IPS-18a (cell line): ENCODE data around the gene CTDSPL2.
"Not testable (repeated sequence)": the region's sequence is repeated elsewhere in the genome, so short reads cannot be mapped to it uniquely, and the experiment has no call there.

Experiments used
- H3K27ac ChIP-seq: one replicate; pipeline ENCODE4 v1.5.1; 2013; ENCODE audit warnings: low read length
- H3K27me3 ChIP-seq: one replicate; pipeline ENCODE4 v1.6.1; 2013; ENCODE audit warnings: mild to moderate bottlenecking, low read length; ENCODE audit not compliant: control insufficient read depth, insufficient read depth
- H3K36me3 ChIP-seq: one replicate; pipeline ENCODE4 v1.6.1; 2013; ENCODE audit warnings: low read depth, low read length; ENCODE audit not compliant: control insufficient read depth
- H3K4me1 ChIP-seq: one replicate; pipeline ENCODE4 v1.6.1; 2013; ENCODE audit warnings: low read depth, low read length; ENCODE audit not compliant: control insufficient read depth
- H3K4me3 ChIP-seq: one replicate; pipeline ENCODE4 v1.5.1; 2013; ENCODE audit warnings: low read length
- H3K9ac ChIP-seq: one replicate; pipeline ENCODE4 v1.6.1; 2013; ENCODE audit warnings: mild to moderate bottlenecking, low read length, moderate library complexity
- H3K9me3 ChIP-seq: one replicate; pipeline ENCODE4 v1.6.1; 2013; ENCODE audit warnings: low read depth, low read length; ENCODE audit not compliant: control insufficient read depth

Gene CTDSPL2

GRCh38 chr15:44545913-44546802 is 118.7 kb downstream of the CTDSPL2 start:
- Histone ChIP-seq H3K4me1 (no peaks in the 10 kb centered on the region), H3K36me3 (peaks cover 14% of the 10 kb centered on the region), H3K9me3 (no peaks in the 10 kb centered on the region), H3K4me3 (no peak overlapping the region), H3K27ac (no peak overlapping the region), H3K9ac (no peak overlapping the region), H3K27me3 (no peaks in the 10 kb centered on the region)

GRCh38 chr15:44549152-44549551 is 121.7 kb downstream of the CTDSPL2 start:
- not testable (repeated sequence) for H3K4me1 ChIP-seq, H3K27ac ChIP-seq, H3K4me3 ChIP-seq, H3K27me3 ChIP-seq, H3K9me3 ChIP-seq, H3K9ac ChIP-seq
- H3K36me3 ChIP-seq = peaks cover 26% of the 10 kb centered on the region

GRCh38 chr15:44550256-44550655 is 122.8 kb downstream of the CTDSPL2 start:
- Histone ChIP-seq H3K9ac (no peak overlapping the region), H3K36me3 (peaks cover 37% of the 10 kb centered on the region), H3K9me3 (no peaks in the 10 kb centered on the region), H3K27me3 (no peaks in the 10 kb centered on the region), H3K27ac (no peak overlapping the region), H3K4me1 (no peaks in the 10 kb centered on the region), H3K4me3 (no peak overlapping the region)

GRCh38 chr15:44550734-44551133 is 123.3 kb downstream of the CTDSPL2 start:
- no peaks in the 10 kb centered on the region for H3K27me3 ChIP-seq
- H3K27ac ChIP-seq = no peak overlapping the region
- no peak overlapping the region for H3K9ac ChIP-seq
- H3K36me3 ChIP-seq = peaks cover 41% of the 10 kb centered on the region
- H3K9me3 ChIP-seq = no peaks in the 10 kb centered on the region
- no peaks in the 10 kb centered on the region for H3K4me1 ChIP-seq
- H3K4me3 ChIP-seq = no peak overlapping the region

- Histone ChIP-seq H3K9ac (no peak overlapping the region), H3K9me3 (no peaks in the 10 kb centered on the region), H3K36me3 (peaks cover 65% of the 10 kb centered on the region), H3K27me3 (no peaks in the 10 kb centered on the region), H3K4me3 (no peak overlapping the region), H3K4me1 (no peaks in the 10 kb centered on the region), H3K27ac (no peak overlapping the region)
Observed at GRCh38 chr15:44554934-44555723, 127.7 kb downstream of the CTDSPL2 start.

- Histone ChIP-seq H3K9me3 (peaks cover 13% of the 10 kb centered on the region), H3K36me3 (peaks cover 82% of the 10 kb centered on the region)
- not testable (repeated sequence) for H3K27me3 ChIP-seq, H3K9ac ChIP-seq, H3K27ac ChIP-seq, H3K4me1 ChIP-seq, H3K4me3 ChIP-seq
Observed at GRCh38 chr15:44560926-44561325, 133.5 kb downstream of the CTDSPL2 start.

- peaks cover 55% of the 10 kb centered on the region for H3K36me3 ChIP-seq
- H3K9ac ChIP-seq = no peak overlapping the region
- H3K4me1 ChIP-seq = no peaks in the 10 kb centered on the region
- no peak overlapping the region for H3K4me3 ChIP-seq
- no peaks in the 10 kb centered on the region for H3K27me3 ChIP-seq
- H3K27ac ChIP-seq = no peak overlapping the region
- H3K9me3 ChIP-seq = peaks cover 13% of the 10 kb centered on the region
Observed at GRCh38 chr15:44565387-44566154, 138.1 kb downstream of the CTDSPL2 start.

GRCh38 chr15:44566155-44566540 is 138.7 kb downstream of the CTDSPL2 start:
- Histone ChIP-seq H3K36me3 (peaks cover 49% of the 10 kb centered on the region), H3K4me3 (no peak overlapping the region), H3K9me3 (peaks cover 13% of the 10 kb centered on the region), H3K27me3 (no peaks in the 10 kb centered on the region), H3K9ac (no peak overlapping the region), H3K4me1 (no peaks in the 10 kb centered on the region), H3K27ac (no peak overlapping the region)

- H3K9ac ChIP-seq = no peak overlapping the region
- peaks cover 13% of the 10 kb centered on the region for H3K9me3 ChIP-seq
- no peak overlapping the region for H3K4me3 ChIP-seq
- no peaks in the 10 kb centered on the region for H3K27me3 ChIP-seq
- H3K4me1 ChIP-seq = no peaks in the 10 kb centered on the region
- peaks cover 32% of the 10 kb centered on the region for H3K36me3 ChIP-seq
- no peak overlapping the region for H3K27ac ChIP-seq
Observed at GRCh38 chr15:44568338-44568737, 140.9 kb downstream of the CTDSPL2 start.

GRCh38 chr15:44569316-44569715 is 141.9 kb downstream of the CTDSPL2 start:
- Histone ChIP-seq H3K4me1 (no peaks in the 10 kb centered on the region), H3K9me3 (peaks cover 13% of the 10 kb centered on the region), H3K36me3 (peaks cover 24% of the 10 kb centered on the region), H3K27me3 (no peaks in the 10 kb centered on the region), H3K27ac (no peak overlapping the region), H3K9ac (no peak overlapping the region), H3K4me3 (no peak overlapping the region)

GRCh38 chr15:44570361-44570760 is 142.9 kb downstream of the CTDSPL2 start:
- Histone ChIP-seq H3K9ac (no peak overlapping the region), H3K27ac (no peak overlapping the region), H3K9me3 (peaks cover 3% of the 10 kb centered on the region), H3K36me3 (peaks cover 18% of the 10 kb centered on the region), H3K4me1 (no peaks in the 10 kb centered on the region), H3K4me3 (no peak overlapping the region), H3K27me3 (no peaks in the 10 kb centered on the region)
